Measurements from ENCODE around the gene FAM53A. TPM values are rescaled to one million over a fixed set of nuclear protein-coding genes. Genes with fewer than 3 reads are reported as not detected.

Gene FAM53A
- total and polyA plus RNA-seq, 7 donors, result 0.71 to 1.9 (median 1.3) TPM

DNA sequence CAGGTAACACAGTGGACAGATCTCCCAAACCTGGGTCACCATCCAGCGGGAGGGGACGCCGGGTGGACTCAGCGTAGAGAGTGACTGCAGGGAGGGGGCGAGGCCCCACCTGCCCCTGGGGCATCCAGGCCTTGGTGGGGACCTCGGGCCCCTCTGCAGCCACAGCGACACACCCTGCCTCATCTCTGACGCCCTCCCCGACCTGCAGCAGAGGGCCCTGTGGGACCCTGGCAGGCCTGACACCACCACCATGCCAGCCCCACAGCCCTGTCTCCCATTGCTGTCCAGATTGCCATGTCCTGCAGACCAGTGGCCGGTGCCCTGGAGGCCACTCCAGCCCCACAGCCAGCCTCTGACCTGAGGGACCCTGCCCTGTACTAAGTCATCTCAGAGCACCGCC lies 45.2 kb downstream of the FAM53A start:
- Histone ChIP-seq H3K27me3 (ENCODE audit: insufficient read depth in 3 of 3, low read length in 2 of 3) (peaks cover 0 to 3% (median 0%) of the 10 kb centered on the region in 3 donors), H3K4me3 (no peak overlapping the region), H3K27ac (no peak overlapping the region), H3K9me3 (no peaks in the 10 kb centered on the region), H3K4me1 (no peaks in the 10 kb centered on the region), H3K36me3 (ENCODE audit: insufficient read depth in 1 of 2, low read depth in 1 of 2) (no peaks in the 10 kb centered on the region)
- WGBS, 3 donors, result 86 to 92% (median 91%) methylated on average over 4 to 11 of the region's 11 CpGs
- ATAC-seq (no peak), DNase-seq (no peak)
- intact Hi-C loops (cut with DNase I), result loop anchor here in 1 of 2 donors (10.0 kb wide), 1 partner anchor 504 kb away; no protein-coding TSS in a partner anchor
- TF ChIP-seq, protein P1, sequence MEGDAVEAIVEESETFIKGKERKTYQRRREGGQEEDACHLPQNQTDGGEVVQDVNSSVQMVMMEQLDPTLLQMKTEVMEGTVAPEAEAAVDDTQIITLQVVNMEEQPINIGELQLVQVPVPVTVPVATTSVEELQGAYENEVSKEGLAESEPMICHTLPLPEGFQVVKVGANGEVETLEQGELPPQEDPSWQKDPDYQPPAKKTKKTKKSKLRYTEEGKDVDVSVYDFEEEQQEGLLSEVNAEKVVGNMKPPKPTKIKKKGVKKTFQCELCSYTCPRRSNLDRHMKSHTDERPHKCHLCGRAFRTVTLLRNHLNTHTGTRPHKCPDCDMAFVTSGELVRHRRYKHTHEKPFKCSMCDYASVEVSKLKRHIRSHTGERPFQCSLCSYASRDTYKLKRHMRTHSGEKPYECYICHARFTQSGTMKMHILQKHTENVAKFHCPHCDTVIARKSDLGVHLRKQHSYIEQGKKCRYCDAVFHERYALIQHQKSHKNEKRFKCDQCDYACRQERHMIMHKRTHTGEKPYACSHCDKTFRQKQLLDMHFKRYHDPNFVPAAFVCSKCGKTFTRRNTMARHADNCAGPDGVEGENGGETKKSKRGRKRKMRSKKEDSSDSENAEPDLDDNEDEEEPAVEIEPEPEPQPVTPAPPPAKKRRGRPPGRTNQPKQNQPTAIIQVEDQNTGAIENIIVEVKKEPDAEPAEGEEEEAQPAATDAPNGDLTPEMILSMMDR (IDR thresholded peaks at IDR 0.05), result no peak

DNA sequence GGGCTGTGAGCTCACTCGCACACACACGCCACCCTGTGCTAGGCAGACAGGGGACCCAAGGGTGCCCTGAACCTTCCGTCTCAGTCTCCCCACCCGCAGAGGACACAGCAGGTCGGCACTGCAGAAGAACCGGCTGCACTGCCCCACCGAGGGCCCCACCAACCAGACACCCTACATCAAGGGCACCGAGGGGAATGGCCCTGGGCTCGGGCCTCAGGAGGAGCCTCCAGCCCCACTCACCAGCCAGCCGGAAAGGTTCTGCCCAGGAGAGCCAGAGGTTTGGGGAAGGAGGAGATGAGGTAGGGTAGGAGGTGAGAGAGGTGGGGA lies 45.9 kb downstream of the FAM53A start:
- TF ChIP-seq, protein P1 (IDR thresholded peaks at IDR 0.05), result no peak
- Histone ChIP-seq H3K4me1 (no peaks in the 10 kb centered on the region), H3K27ac (no peak overlapping the region), H3K27me3 (ENCODE audit: insufficient read depth in 3 of 3, low read length in 2 of 3) (peaks cover 0 to 3% (median 0%) of the 10 kb centered on the region in 3 donors), H3K36me3 (ENCODE audit: insufficient read depth in 1 of 2, low read depth in 1 of 2) (no peaks in the 10 kb centered on the region), H3K4me3 (no peak overlapping the region), H3K9me3 (no peaks in the 10 kb centered on the region)
- intact Hi-C loops (cut with DNase I), result loop anchor here in 1 of 2 donors (10.0 kb wide), 1 partner anchor 503 kb away; no protein-coding TSS in a partner anchor
- ATAC-seq, result no peak
- DNase-seq, result no peak
- 87 to 89% (median 88%) methylated on average over 10 of the region's 10 CpGs for WGBS, 3 donors

- ATAC-seq (no peak), DNase-seq (no peak)
- intact Hi-C loops (cut with DNase I), result loop anchor here in 1 of 2 donors (10.0 kb wide), 1 partner anchor 503 kb away; no protein-coding TSS in a partner anchor
- no peaks in the 10 kb centered on the region for H3K36me3 ChIP-seq (ENCODE audit: insufficient read depth in 1 of 2, low read depth in 1 of 2)
- no peak overlapping the region for H3K4me3 ChIP-seq
- 78 to 85% (median 83%) methylated on average over 10 to 12 of the region's 12 CpGs for WGBS, 3 donors
- H3K9me3 ChIP-seq, result no peaks in the 10 kb centered on the region
- H3K27me3 ChIP-seq (ENCODE audit: insufficient read depth in 3 of 3, low read length in 2 of 3), result peaks cover 0 to 3% (median 0%) of the 10 kb centered on the region in 3 donors
- TF ChIP-seq, protein P1 (IDR thresholded peaks at IDR 0.05), result no peak
- H3K27ac ChIP-seq, result no peak overlapping the region
- no peaks in the 10 kb centered on the region for H3K4me1 ChIP-seq
Measured at GRCh38 chr4:1637580-1638271, 46.4 kb downstream of the FAM53A start.

- no peaks in the 10 kb centered on the region for H3K4me1 ChIP-seq
- no peak overlapping the region for H3K4me3 ChIP-seq
- no peaks in the 10 kb centered on the region for H3K36me3 ChIP-seq (ENCODE audit: insufficient read depth in 1 of 2, low read depth in 1 of 2)
- intact Hi-C loops (cut with DNase I), result loop anchor here in 1 of 2 donors (10.0 kb wide), 1 partner anchor 502 kb away; no protein-coding TSS in a partner anchor
- ATAC-seq (no peak), DNase-seq (no peak)
- H3K27ac ChIP-seq, result no peak overlapping the region
- H3K9me3 ChIP-seq, result no peaks in the 10 kb centered on the region
- WGBS, 3 donors, result 84 to 91% (median 89%) methylated on average over 29 to 30 of the region's 30 CpGs
- H3K27me3 ChIP-seq (ENCODE audit: insufficient read depth in 3 of 3, low read length in 2 of 3), result peaks cover 0 to 3% (median 0%) of the 10 kb centered on the region in 3 donors
- TF ChIP-seq, protein P1 (IDR thresholded peaks at IDR 0.05), result no peak
Measured at GRCh38 chr4:1636490-1637211, 47.5 kb downstream of the FAM53A start.

Measured in psoas muscle (tissue), 8 donors.